COLO668 (cell line): ENCODE measurements around the gene LFNG.

Source experiments
- DNase-seq: peaks from one replicate; lab custom pipeline; 2025; ENCODE audit not compliant: unreplicated experiment; lab: John Stamatoyannopoulos, UW

The LFNG gene

GRCh38 chr7:2482725-2483451 is 36.7 kb upstream of the LFNG start:
- no peak for DNase-seq

- peak; percentile 57 for DNase-seq
Measured at GRCh38 chr7:2483494-2483893, 36.1 kb upstream of the LFNG start.

DNA sequence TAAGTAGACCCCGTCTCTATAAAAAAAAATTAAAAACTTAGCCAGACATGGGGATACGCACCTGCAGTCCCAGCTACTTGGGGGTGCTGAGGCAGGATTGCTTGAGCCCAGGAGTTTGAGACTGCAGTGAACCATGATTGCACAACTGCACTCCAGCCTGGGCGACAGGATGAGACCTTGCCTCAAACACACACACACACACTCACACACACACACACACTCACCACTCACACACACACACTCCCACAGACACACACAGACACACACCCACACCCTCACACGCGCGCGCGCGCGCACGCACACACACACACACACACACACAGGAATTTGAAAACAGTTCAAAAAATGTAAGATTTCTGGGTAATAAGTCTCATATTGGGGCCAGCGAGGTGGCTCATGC is 34.7 kb upstream of the LFNG start:
- DNase-seq = no peak

GRCh38 chr7:2487586-2488271 is 31.8 kb upstream of the LFNG start:
- no peak for DNase-seq

DNA sequence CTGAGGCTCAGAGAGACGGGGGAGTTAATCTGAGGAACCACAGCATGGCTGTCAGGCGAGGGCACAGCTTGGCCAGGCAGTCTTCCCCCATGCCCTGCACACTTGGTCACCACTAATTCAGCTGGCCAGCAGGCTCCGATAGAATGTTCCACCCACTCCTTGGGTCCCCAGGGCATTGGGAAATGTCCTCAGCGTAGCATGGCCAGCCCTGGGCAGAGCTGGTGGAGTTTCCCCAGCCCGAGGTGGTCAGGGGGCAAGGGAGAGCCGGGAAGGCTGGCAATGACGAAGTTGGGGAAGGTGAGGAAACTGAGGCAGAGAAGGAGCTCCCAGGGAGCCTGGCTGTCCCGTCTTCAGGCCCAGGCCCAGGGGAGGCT is 31.3 kb upstream of the LFNG start:
- no peak for DNase-seq

- no peak for DNase-seq
Measured at GRCh38 chr7:2488681-2489080, 30.9 kb upstream of the LFNG start.

- DNase-seq = no peak
Measured at GRCh38 chr7:2490181-2490651, 29.4 kb upstream of the LFNG start.

GRCh38 chr7:2492038-2492437 is 27.5 kb upstream of the LFNG start:
- no peak for DNase-seq

GRCh38 chr7:2493205-2494164 is 26.1 kb upstream of the LFNG start:
- no peak for DNase-seq

DNA sequence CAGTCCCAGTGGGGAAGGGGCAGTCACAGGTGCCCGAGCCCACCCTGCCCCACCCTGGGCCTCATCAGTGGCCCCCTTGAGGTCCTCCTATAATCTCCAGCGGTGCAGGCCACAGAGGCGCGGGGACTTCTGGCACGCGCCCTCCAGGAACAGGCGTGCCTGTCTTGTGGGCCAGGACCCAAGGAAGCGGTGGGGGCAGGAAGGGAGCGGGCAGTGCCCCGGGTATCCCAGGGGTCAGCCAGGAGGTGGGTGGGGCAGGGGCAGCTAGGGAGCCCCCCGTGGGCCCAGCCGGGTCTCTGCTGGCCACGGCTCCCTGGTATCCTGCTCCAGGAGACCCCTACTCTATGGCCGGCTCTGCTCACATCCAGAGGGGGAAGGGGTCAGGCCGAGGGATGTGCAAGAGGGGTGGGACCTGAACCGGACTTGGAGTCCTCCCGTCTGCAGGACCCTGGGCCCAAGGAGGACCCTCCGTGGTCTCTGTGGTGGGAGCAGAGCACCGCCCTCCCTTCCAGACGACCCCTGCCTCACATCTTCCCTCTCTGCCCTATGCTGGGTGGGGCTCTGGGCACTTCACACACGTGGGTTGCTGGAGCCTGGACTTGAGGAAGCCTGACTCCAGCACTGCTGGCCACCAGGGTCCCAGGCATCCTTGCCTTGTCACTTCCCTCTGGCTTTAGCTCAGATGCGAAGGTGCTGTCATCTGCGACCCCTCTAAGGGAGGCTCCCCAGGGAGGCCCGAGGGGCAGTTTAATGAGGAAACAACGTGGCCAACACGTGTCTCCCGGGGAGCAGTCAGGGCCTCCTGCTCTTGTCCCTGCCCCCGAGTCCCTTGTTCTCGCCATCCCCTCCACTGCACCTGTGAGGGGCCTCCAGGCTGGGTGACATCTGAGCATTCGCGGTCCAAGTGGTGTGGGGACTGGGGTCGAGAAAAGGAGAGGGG is 25.1 kb upstream of the LFNG start:
- no peak for DNase-seq

- no peak for DNase-seq
Measured at GRCh38 chr7:2495418-2496299, 23.9 kb upstream of the LFNG start.

DNA sequence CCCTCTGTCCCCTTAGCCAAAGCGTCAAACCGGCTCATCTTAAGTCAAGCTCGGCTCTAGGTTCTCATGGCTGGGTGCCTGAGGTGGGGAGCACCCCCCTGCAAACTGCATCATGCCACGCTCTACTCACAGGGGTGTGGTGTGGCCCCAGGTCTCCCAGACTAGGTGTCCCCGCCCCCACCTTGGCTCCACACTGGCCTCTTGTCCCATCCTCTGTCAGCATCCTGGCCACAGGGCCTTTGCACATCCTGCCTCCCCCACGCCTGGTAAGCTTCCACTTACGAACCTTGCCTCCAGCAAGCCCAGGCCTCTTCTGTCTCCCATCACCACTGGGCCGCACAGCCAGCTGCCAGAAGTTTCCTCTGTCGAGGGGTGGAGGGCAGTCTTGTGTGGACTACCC is 23.2 kb upstream of the LFNG start:
- no peak for DNase-seq

- no peak for DNase-seq
Measured at GRCh38 chr7:2497065-2497464, 22.5 kb upstream of the LFNG start.

GRCh38 chr7:2497500-2498336 is 21.9 kb upstream of the LFNG start:
- peak; percentile 60 for DNase-seq

DNA sequence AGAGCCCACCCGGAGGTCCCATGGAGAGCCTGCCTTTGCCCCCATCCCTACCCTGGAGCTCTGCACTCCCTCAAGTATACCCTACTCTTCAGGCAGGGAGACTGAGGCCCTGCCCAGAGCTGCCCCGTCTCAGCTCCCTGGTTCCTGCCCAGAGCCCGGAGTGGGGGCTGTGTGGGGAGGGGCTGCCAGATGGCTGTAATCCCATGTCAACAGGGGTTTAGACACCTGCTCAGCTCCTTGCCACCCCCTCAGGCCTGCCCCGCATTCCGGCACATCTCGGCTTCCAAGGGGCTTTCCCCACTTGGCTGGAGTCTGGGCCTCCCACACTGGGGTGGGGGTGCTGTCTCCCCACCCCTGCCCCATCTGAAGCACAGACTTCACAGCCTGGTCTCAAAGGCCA is 20.9 kb upstream of the LFNG start:
- DNase-seq = no peak

DNA sequence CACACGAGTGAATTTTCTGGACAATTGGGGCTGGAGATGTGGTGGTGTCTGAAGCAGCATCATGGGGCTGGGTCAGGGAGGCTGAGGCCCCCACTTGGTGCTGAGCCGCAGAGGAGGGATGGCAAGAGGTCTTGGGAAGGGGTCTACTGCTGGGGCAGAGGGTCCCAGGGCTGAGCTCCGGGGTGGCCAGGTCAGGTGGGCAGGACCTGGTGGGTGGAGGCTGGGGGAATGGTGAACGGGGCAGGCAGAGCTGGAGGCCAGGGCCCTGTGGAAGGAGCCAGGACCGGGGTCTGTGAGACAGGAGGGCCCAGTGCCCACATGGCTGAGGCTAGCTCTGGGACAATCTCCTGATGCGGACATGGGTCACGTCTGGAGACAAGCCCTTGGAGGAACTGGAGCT is 20.4 kb upstream of the LFNG start:
- DNase-seq = no peak

DNA sequence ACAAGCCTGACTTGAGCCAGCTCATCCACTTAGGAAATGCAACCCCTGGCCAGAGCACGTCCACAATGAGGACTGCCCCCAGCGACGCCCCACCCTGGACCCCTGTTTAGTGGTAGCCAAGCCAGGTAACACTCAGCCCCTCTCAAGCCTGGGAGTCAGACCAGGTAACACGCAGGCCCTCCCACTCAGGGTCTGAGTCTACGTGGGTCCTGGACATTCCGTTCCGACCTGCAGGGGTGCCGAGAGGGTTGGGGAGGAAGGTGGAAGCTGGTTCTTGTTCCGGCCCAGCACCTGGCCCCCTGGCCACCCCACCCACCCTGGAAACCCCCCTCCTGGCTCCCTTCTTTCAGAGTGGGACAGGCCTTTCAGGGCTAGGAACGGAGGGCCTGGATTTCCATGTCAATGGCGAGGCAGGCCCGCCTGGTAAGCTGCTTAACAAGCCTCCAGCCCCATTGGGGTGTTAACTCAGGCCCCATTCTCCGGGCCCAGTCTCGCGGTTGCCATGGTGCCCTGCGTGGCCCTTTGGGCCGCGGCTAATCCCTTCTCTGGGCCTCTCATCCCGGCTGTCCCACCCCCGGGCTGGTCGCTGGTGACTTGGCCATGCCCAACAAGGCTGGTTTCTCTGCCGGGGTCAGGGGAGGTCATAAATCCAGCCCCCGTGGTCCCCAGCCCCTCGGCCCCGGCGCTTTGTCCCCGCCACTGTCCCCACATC is 19.7 kb upstream of the LFNG start:
- no peak for DNase-seq

GRCh38 chr7:2500701-2501100 is 18.9 kb upstream of the LFNG start:
- no peak for DNase-seq
